ENCODE results near the gene ROPN1.
A peak's percentile ranks its signal among the peaks of the same experiment; 100 is the strongest.
"Not testable (repeated sequence)": the region's sequence is repeated elsewhere in the genome, so short reads cannot be mapped to it uniquely, and the experiment has no call there.

Gene ROPN1

DNA sequence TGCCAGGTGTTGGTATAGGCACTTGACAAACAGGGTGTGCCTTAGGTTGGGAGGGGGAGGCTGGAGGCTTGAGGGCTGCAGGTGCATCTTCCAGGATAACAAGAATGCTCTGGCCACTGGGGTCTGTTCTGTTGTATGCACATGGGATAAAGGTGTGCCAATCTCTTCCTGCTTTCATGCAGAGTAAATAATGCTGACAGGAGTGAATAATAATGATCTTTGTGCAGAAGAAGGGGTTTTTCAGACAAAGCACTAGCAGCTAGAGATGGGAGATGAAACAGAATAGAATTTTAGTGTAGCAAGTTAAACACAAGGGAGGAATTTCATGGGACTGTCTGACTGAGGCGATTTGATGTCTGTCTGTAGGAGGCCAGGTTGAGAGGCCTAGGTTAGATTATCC, 1.9 kb upstream of the ROPN1 start:
- no peak for DNase-seq

GRCh38 chr3:123986427-123986826, 5.5 kb downstream of the ROPN1 start:
- DNase-seq = no peak

DNA sequence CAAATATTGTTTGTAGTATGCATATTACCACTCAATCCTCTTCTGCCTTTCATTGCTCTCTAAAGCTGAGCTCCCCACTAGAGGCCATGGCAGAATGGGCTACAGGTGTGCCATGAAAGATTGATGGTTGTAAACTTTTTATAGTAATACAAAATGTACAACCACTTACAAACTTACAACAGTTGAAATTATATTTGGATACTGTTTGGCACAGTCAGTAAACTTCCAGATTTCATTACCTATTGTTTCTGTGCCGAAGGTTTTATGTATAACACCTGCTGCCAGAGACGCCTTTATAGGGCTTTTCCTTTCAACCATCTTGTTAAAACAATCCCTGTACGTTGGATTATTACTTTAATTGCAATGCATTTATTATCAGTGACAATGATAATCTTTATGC, 7.0 kb downstream of the ROPN1 start:
- DNase-seq = no peak

DNA sequence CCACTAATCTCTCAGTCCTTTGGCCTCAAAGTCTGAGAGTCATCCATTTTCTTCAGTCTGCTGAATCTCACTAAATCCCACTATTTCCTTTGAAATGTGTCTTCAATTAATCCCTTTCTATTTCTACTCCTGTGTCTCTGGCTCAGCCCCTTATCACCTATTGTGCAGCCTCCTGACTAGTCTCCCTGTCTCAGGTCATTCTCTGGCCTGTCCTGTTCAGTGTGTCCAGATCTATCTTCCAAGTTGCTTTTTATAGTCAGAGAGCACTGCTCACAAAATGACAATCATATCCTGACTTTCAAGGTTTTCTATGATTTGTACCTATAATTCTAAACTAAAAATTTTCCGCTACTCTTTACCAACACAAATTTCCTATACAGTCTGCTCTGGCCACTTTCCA, 7.6 kb downstream of the ROPN1 start:
- no peak for DNase-seq

DNA sequence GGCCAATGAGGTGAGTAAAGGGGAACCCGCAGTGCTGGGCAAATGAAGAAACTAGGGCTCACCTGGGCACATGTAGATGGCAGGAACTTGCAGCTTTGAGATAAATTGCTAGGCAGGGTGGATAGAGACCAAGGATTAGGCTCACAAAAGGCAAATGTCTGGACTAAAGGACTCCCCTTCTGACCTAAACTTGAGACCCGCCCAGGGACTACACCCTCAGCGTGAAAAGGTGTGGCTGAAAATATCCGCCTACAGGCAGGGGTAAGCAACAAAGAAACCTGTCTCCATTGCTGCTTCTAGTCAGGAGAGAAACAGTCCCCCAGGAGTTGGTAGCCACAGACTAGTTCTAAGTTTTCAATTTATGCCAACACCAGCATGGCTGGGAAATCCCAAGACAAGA, 10.6 kb downstream of the ROPN1 start:
- not testable (repeated sequence) for DNase-seq

DNA sequence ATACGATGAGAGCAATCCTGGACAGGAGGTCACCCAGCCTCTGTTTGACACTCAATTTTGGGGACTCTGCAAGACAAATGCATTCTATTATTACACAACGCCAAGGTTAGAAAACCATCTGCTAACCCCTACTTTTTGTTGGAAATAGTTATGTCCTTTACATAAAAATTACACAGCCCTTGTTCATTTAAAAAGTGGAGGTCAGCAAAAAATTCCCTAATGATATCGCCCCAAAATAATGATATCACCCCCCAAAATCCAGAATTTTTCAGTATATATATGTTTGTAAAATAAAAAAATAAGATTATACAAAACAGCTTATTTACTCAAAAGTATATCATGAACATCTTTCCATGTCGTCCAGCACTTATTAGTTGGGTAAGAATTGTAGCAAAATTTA, 11.4 kb downstream of the ROPN1 start:
- DNase-seq = no peak

- not testable (repeated sequence) for DNase-seq
Observed at GRCh38 chr3:123979525-123980501, 12.1 kb downstream of the ROPN1 start.

DNA sequence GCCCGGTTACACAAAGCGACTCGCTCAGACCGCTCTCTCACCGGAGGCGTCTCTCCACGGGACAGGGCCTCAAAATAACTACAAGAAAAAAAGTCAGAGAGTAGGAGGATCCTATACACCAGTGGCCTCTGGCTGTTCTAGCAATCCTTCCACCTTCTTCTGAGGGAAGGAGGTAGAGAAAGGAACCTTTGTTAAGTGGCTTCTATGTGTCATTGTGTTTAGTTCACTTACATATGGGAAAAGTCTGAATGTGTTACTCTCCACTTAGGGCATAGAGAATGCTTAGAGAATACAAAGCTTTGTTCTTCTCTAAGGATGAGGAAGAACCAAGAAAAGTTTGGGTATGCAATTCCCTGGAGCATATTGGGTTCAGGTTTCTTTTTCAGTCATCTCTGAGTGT, 15.0 kb downstream of the ROPN1 start:
- not testable (repeated sequence) for DNase-seq

GRCh38 chr3:123976181-123976898, 15.6 kb downstream of the ROPN1 start:
- DNase-seq = not testable (repeated sequence)

DNA sequence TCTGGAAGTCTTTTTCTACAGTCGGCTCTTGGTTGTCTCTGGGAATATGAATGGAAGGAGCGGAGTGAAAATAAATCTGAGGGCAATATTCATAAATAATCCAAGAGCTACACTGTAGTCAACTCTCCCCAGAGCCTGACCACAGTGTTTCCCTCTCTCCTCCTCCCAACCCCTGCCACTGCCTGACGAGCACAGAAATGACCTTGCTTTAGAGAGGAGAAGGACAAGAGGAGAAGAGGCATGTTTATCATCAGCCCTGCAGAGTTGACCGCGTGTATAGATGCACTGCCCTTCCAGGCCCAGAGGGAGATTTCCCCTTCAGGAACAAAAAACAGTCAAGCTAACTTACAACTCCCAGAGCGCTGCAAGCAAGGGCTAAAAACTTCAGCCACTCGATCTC, 16.9 kb downstream of the ROPN1 start:
- not testable (repeated sequence) for DNase-seq

DNA sequence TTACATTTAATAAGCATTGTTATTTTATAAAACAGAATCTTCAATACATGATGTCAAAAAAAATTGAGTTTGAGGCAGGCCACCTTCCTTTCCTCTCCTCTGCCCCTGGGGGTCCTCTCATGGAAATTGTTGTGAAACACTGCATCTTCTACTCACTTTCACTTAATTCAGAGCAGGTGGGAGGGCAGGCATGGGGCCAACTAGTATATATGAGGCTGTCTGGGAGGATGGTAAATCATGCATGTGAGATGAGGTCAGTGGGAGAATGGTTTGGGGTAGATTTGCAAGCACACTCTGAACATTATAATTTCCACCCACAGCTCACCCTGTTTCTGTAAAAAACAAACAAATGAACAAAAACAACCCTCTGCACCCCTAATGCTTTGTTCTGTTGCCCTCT, 20.5 kb downstream of the ROPN1 start:
- no peak for DNase-seq

DNA sequence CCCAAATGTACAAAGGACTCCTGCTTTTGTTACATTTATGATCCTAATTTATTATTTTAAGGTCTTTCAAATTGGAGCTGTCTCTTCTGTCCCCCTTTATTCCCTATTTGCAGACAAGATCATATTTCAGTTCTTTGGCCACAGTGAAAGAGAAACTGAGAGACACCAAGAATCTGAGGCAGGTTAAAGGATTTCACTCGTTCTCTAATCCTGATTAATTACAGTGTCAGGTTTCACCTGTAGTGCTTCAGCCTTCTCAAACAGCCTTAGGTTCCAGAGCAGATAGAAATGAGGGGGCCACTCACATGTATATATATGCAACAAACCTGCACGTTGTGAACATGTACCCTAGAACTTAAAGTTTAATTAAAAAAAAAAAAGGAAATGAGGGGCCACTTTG, 24.7 kb downstream of the ROPN1 start:
- not testable (repeated sequence) for DNase-seq

GRCh38 chr3:123966799-123967198, 25.1 kb downstream of the ROPN1 start:
- DNase-seq = not testable (repeated sequence)

DNA sequence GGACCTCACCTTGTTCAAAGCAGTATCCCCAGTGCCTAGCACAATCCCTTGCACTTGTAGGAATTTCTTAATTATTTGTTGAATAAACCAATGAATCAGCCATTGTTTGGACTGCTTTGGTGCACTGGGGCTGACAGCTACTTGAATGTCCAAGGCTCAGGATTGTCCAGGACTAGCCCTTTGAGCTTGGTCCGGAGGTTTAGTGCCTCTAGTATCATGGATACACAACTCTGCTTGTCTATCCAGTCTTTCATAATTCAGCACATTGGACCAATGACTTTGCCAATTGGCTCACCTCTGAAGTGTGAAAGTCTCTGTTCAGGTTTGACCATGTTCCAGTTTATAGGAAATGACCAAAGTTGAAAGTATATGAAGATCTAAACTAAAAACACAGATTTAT, 27.1 kb downstream of the ROPN1 start:
- DNase-seq = not testable (repeated sequence)

DNA sequence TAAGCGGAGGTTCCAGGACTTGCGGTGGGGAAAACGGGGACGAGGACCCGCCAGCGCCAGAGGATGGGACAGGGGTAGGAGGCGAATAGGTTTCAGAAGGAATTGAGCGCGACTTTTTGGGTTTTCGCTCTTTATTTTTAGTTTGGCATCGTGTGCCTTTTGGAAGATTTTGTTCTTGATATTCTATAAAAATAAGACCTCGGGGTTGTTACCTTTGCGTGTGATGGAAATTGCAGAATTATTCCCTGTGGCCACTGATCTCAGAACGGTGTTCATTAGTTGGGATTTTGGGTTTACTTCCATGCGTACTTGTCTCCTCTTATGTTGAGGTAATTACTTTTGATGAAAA, 30.4 kb downstream of the ROPN1 start:
- no peak for DNase-seq

GRCh38 chr3:123960781-123961507, 31.0 kb downstream of the ROPN1 start, which contains the start of gene CCDC14:
Gene CCDC14, minus strand, starts transcription at chr3:123961229. Its CDS starts 56 bp downstream, at chr3:123961173.
- peak; percentile 87 for DNase-seq

- no peak for DNase-seq
Observed at GRCh38 chr3:123953735-123954134, 38.2 kb downstream of the ROPN1 start.

DNA sequence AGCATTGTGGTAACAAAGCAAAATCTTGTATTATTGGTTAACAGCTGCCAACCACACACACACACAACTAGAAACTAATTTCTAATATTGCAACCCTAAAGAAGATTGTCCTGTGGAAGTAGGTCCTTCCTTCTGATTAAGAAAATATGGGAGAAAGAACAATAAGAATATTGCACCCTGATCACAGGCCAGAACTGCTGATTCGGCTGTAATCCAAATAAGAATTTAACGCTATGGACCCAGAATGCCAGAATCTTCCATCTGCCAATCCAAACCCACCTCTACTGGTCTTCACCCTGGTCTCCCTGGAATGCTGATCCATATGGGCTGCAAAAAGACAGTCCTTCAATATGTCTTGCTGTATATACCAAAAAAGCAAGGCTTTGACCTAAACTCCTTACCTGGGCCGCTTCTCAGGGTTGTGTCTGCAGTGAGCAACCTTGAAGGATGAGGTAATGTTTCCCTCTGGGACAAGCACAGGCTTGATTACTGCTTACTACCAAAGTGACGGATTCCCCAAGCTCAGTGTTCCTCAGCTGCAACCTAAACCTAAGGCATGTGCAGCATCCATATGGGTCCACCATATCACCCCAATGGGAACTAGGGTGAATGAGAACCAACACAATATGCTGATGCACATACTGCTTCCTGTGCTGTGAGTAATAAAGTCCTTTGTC, 38.9 kb downstream of the ROPN1 start:
- no peak for DNase-seq

- no peak for DNase-seq
Observed at GRCh38 chr3:123951522-123952447, 40.1 kb downstream of the ROPN1 start.

DNA sequence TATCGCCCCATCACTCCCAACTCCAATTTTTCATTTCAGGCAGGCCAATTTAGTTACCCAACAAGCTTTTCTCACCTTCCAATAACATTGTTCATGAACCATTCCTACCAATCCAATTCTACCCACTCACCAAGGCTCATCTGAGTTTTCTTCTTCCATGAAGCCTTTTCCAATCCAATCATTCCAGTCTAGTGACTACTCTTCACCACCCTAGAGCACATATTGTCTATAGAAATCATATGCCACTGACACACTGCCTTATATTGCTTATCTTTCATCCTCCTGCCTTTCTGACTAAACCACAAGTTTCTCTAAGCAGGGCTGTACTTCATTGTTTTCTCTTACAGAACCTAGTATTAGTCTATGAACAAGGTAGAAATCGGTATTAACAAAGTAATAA, 42.3 kb downstream of the ROPN1 start:
- no peak for DNase-seq

GRCh38 chr3:123948449-123948848, 43.5 kb downstream of the ROPN1 start:
- no peak for DNase-seq

DNA sequence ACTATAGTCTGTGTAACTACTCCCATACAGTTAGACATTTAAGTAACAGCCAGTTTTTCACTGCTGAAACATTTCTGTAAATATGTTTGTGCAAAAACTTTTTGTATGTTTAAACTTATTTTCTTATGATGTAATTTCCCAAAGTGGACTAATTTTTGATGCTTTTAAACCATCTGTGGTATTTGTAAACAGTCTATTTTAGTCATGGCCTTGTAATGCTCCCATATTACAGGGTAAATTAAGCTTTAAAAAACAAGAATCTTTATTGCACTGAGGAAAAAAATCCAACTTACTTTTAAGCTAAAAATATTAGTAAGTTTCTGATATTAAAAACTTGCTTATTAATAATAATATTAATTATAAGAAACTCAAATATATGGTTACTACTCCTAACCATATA, 44.4 kb downstream of the ROPN1 start:
- no peak for DNase-seq

All from GDM1 (cell line).